GM19455 (cell line): Measurements from ENCODE around the gene PARP16.
"Not testable (repeated sequence)": the region's sequence is repeated elsewhere in the genome, so short reads cannot be mapped to it uniquely, and the experiment has no call there.

Experiments
- ATAC-seq: cut with Tn5 transposase; IDR thresholded peaks from one replicate; pipeline ENCODE4 v1.9.1; 2021; ENCODE audit not compliant: unreplicated experiment

The PARP16 gene

DNA sequence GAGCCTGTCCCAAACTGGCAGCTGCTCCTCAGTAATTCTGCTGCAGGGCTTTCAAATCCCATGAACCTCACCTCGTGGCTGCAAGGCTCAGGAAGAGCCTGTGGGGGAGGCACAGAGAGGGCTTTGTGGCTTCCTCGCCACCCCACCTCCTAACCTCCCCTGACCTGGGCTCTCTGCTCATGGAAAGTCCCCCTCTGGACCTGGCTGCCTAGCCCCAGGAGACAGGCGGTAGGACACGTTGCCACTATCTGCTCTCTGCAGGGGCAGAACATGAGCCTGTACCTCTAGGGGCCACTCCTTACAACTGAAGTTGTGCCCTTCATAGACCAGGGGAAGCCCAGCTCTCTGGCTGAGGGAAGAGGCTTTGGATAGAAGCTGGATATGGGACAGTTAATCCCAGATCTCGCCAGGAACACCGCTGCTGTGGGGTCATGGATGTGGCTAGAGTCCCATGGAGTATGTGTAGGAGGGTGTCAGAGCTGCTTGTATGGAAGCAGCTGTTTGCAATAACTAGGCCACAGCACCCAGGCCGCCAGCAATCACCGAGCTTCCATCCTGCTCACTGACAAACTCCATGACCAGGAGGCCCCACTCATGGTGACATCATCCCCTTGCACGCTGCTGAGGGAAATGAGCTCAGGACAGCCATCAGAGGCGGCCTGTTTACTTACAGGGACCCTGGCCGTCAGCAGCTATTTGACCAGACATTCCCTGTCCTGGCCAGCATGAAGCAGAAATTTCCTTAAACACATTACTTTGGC is 41.4 kb downstream of the PARP16 start:
- no peak for ATAC-seq

DNA sequence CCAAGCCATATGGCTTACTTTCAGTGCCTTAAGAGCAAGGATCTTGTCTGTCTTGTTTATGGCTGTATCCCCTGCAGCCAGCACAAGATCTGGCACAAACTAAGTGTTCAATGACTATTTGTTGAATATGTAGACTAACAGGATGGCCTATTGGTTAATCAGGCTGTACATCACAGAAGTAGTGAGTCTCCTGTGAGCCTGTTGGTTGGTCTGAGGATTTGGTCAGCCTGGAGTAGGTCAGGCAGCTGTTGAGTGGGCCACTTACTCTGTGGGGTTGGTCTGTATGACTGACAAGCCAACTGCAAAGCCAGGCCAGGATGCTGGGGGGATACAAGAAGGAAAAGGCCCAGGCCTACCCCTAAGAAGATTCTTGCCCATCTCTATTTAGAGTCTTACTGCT is 42.0 kb downstream of the PARP16 start:
- ATAC-seq, result no peak

GRCh38 chr15:65236443-65236842 is 50.2 kb downstream of the PARP16 start:
- not testable (repeated sequence) for ATAC-seq

DNA sequence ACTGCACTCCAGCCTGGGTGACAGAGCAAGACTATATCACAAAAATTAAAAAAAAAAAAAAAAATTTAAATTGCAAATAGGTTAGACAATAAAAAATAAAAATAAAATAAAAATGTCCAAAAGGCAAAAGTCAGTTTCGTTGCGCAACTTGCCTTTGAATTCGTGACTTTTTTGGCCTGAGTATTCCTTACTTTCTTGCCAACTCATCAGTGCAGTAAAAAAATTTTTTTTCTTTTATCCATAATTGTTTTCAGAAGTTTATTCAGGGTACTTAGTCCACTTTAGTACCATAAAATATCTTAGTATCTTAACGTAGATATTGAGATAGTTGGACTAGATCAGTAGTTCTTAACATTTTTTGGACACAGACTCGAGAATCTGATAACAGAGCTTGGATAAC is 53.0 kb downstream of the PARP16 start:
- ATAC-seq, result no peak

- no peak for ATAC-seq
Measured at GRCh38 chr15:65232520-65232919, 54.2 kb downstream of the PARP16 start.

- ATAC-seq, result no peak
Measured at GRCh38 chr15:65231306-65231705, 55.4 kb downstream of the PARP16 start.

- ATAC-seq, result not testable (repeated sequence)
Measured at GRCh38 chr15:65226901-65227300, 59.8 kb downstream of the PARP16 start.

DNA sequence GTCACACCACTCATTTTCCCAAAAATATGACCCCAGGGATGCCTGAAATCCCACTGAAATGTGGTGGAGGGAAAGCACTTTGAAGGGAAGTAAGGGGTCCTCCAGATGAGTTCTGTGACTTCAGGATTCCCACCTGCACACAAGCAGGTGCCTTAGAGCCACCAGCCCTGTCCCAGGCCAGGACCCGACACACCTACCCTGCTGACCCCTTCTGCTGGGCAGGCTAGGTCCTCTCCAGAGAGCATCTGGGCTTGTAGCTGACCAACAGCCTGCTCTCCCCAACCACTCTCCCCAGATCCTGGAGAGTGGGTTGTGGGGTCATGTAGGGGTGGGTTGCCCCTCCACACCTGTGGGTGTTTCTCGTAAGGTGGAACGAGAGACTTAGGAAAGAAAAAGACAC is 60.5 kb downstream of the PARP16 start:
- ATAC-seq, result no peak

GRCh38 chr15:65223996-65224395 is 62.7 kb downstream of the PARP16 start:
- ATAC-seq, result no peak

DNA sequence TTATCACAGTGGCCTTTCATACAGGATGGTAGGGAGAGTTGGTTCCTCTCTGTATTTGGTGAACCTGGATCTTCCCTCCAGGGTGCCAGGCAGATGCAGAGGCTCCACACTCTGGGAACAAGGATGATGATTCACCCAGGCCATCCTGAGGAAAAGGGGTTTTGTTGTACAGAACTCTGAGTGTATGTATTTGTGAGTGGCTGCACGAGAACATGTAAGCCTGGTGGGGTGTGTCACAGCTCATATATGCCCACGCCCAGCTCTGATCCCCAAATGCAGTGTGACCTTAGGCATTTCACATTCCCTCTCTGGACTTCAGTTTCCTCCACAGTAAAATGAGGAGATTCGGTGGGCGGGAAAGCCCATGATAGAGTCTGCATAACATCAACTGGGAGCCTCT is 63.8 kb downstream of the PARP16 start:
- ATAC-seq, result no peak

DNA sequence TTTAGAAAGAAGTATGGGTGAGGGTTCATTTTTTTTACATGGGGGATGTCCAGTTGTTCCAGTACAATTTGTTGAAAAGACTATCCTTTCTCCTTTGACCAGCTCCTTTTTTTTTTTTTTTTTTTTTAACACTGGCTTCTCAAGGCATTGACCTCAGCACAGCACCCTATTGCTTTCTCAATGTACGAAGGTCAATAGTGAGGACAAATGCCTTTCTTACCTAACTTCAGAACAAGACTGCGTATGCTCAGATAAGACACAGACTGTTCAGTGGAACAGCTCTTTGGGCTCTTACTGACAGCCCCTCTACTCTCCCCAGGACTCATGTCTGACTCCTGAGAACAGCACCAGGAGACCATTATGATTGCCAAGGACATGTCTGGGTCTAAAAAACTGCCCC is 65.0 kb downstream of the PARP16 start:
- no peak for ATAC-seq

GRCh38 chr15:65219137-65219536 is 67.5 kb downstream of the PARP16 start:
- no peak for ATAC-seq

DNA sequence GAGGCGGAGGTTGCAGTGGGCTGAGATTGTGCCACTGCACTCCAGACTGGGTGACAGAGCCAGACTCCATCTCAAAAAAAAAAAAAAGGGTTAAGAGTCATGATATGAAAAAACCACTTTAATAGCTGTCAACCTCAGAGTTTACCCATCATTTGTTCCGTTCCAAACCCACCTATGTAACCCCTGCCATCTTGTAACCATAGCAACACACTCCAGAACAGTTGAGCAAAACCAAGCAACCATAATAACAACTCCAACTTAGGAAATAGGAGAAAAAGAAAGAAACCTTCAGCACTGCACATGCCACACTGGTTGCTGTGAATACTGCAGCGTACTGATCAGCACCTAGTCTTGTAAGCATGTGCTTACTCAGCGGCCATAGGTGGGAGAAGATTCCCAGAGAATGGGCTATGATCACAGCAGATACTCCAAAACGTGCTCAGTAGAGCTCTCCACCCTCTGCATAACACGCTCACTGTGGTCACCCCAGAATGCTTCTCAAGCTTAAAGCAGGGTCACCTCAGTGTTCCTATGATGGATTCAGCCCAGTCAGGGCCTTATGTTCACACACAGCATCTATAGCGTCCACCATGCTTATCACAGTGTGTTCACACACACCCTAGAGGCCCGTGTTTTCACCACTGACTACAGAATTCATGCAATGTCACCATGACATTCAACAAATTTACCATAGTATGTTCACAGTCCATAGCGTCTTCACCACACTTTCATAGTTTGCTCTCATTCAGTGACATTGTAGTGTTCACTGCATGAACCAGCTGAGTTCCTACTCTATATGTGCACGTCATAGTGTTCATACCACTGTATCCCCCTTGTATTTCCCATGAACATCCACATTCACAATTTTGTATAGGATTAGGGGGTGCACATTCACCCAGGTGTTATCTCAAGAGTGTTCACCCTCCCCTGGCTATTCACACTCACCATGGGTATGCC is 68.9 kb downstream of the PARP16 start:
- no peak for ATAC-seq

DNA sequence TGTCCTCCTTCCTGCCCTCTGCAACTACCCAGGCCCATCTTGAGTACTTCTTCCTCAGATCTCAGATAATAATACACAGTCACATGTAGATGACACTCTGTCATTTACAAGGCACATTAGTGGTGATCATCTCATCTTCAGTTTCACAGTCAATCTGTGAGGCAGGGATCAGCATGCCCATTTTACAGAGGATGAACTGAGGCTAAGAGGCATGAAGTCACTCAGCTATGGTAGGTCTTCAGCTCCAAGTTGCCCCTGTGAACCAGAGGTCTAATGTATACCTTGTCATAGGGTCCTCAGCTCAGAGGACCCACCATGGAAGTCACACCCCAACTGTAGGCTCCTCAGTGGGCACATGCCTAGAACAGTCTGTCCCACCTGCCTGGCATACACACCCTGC is 71.2 kb downstream of the PARP16 start:
- ATAC-seq, result no peak

GRCh38 chr15:65214010-65214409 is 72.7 kb downstream of the PARP16 start:
- no peak for ATAC-seq

- no peak for ATAC-seq
Measured at GRCh38 chr15:65213241-65213640, 73.4 kb downstream of the PARP16 start.

GRCh38 chr15:65212097-65212496 is 74.6 kb downstream of the PARP16 start:
- no peak for ATAC-seq

GRCh38 chr15:65211482-65211982 is 75.2 kb downstream of the PARP16 start:
- ATAC-seq, result no peak

DNA sequence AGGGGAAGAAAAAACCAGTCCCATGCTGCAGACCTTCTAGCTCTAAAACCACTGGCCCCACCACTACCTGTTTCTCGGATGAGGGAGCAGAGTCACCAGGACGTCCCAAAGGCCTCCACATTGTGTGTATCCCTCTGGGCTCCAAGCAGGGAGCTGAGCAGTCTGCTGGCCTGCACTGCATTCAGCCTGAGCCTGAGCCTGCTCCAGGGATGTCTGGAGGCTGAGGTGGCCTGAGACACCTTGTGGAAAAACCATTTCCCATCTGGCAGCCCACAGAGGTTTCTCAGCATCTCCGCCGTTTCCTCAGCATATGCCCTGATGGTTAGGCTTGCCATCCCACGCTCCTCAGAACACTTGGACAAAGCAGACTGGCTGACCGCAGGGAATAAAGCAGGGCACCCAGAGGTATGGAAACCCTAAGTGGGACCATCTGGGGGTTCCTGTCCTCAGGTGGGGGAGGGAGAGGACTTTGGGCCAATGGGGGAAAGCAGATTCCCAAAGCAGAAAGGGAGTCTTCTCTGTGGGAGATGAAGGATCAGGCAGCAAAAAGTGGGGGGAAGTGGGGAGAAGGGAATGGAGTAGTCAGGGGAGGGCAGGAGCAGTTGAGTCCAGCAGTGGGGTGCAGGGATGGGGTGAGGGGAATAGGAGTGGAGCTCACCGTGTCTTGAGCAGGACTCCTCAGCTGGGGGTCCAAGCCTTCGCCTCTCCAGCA is 75.8 kb downstream of the PARP16 start, which contains the start of gene CILP:
TSS of gene CILP (minus strand) at position 704 of the 712 bp plus-strand sequence. CDS start 1,718 bp downstream, outside the sequence.
- no peak for ATAC-seq

GRCh38 chr15:65209701-65210643 is 76.7 kb downstream of the PARP16 start:
- ATAC-seq, result no peak
